ENCODE results near the gene RNLS.

RNLS gene

GRCh38 chr10:88241501-88241900 is 341.6 kb downstream of the RNLS start:
- no peak for TF ChIP-seq CTCF (IDR thresholded peaks at IDR 0.05; ENCODE audit: low read depth, low read length)

GRCh38 chr10:88239212-88239611 is 343.9 kb downstream of the RNLS start:
- no peak for TF ChIP-seq CTCF (IDR thresholded peaks at IDR 0.05; ENCODE audit: low read depth, low read length)
- H3K4me3 ChIP-seq (ENCODE audit: low read depth, low read length), result no peak overlapping the region

More at GRCh38 chr10:88241501-88241900, 341.6 kb downstream of the RNLS start:
- H3K4me3 ChIP-seq (ENCODE audit: low read depth, low read length), result no peak overlapping the region

- no peak for TF ChIP-seq CTCF (IDR thresholded peaks at IDR 0.05; ENCODE audit: low read depth, low read length)
- H3K4me3 ChIP-seq (ENCODE audit: low read depth, low read length), result no peak overlapping the region
These were observed 344.6 kb downstream of the RNLS start for GRCh38 chr10:88238615-88238914.

GRCh38 chr10:88237896-88238614 is 345.1 kb downstream of the RNLS start:
- no peak for TF ChIP-seq CTCF (IDR thresholded peaks at IDR 0.05; ENCODE audit: low read depth, low read length)
- H3K4me3 ChIP-seq (ENCODE audit: low read depth, low read length), result no peak overlapping the region

- no peak overlapping the region for H3K4me3 ChIP-seq (ENCODE audit: low read depth, low read length)
- no peak for TF ChIP-seq CTCF (IDR thresholded peaks at IDR 0.05; ENCODE audit: low read depth, low read length)
These were observed 346.9 kb downstream of the RNLS start for GRCh38 chr10:88236121-88236743.

- no peak for TF ChIP-seq CTCF (IDR thresholded peaks at IDR 0.05; ENCODE audit: low read depth, low read length)
- H3K4me3 ChIP-seq (ENCODE audit: low read depth, low read length), result no peak overlapping the region
These were observed 348.8 kb downstream of the RNLS start for GRCh38 chr10:88234297-88234696.

GRCh38 chr10:88233870-88234269 is 349.2 kb downstream of the RNLS start:
- no peak overlapping the region for H3K4me3 ChIP-seq (ENCODE audit: low read depth, low read length)
- no peak for TF ChIP-seq CTCF (IDR thresholded peaks at IDR 0.05; ENCODE audit: low read depth, low read length)

Data from WI38 (cell line).